ENCODE data around the gene TTF1. TPM values are rescaled to one million over a fixed set of nuclear protein-coding genes. Genes with fewer than 3 reads are reported as not detected.

The TTF1 gene
- total RNA-seq, 1 donor: 8.3 TPM

DNA sequence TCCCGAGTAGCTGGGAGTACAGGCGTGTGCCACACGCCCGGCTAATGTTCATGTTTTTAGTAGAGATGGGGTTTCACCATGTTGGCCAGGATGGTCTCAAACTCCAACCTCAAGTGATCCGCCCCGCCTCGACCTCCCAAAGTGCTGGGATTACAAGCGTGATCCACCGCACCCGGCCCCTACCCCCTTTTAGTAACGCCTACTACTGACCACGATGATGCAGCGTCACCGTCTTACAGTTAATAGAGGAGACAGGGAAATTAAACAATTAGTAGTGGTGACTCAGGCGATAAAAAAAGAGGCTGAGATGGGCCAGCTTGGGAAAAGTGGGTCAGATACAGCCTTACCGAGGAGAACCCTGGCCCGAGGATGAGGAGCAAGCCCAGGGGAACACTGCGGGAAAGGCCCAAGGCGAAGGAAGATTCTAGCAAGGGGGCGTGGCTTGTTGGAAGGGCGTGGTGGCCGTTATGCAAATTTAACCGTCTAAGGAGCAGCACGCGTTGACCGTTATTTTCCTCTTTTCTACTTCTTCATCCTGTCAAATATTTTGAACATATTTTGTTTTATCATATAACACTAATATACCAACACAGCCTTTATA is 50.2 kb downstream of the TTF1 start:
- H3K36me3 ChIP-seq (ENCODE audit: insufficient read depth, low read length): peaks cover 25% of the 10 kb centered on the region
- H2AFZ ChIP-seq (ENCODE audit: low read length): no peak overlapping the region
- TF ChIP-seq, protein P1, sequence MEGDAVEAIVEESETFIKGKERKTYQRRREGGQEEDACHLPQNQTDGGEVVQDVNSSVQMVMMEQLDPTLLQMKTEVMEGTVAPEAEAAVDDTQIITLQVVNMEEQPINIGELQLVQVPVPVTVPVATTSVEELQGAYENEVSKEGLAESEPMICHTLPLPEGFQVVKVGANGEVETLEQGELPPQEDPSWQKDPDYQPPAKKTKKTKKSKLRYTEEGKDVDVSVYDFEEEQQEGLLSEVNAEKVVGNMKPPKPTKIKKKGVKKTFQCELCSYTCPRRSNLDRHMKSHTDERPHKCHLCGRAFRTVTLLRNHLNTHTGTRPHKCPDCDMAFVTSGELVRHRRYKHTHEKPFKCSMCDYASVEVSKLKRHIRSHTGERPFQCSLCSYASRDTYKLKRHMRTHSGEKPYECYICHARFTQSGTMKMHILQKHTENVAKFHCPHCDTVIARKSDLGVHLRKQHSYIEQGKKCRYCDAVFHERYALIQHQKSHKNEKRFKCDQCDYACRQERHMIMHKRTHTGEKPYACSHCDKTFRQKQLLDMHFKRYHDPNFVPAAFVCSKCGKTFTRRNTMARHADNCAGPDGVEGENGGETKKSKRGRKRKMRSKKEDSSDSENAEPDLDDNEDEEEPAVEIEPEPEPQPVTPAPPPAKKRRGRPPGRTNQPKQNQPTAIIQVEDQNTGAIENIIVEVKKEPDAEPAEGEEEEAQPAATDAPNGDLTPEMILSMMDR (IDR thresholded peaks at IDR 0.05; ENCODE audit: extremely low read depth, low read depth, low read length): no peak
- H3K27me3 ChIP-seq (ENCODE audit: insufficient read depth, low read length): no peaks in the 10 kb centered on the region
- peaks cover 9% of the 10 kb centered on the region for H4K20me1 ChIP-seq (ENCODE audit: insufficient read depth, low read length)
- no peaks in the 10 kb centered on the region for H3K9me3 ChIP-seq (ENCODE audit: low read depth, low read length)
- H3K27ac ChIP-seq (ENCODE audit: low read depth, low read length): no peak overlapping the region
- H3K4me3 ChIP-seq (ENCODE audit: insufficient read depth, low read length): no peak overlapping the region
- no peak overlapping the region for H3K4me2 ChIP-seq (ENCODE audit: insufficient read depth, low read length)
- peaks cover 34% of the 10 kb centered on the region for H3K79me2 ChIP-seq (ENCODE audit: insufficient read depth, low read length)
- DNase-seq (ENCODE audit: insufficient read length, low spot score, missing footprints): no peak
- peaks cover 23% of the 10 kb centered on the region for H3K4me1 ChIP-seq (ENCODE audit: insufficient read depth, low read length)

- Histone ChIP-seq H3K4me2 (ENCODE audit: insufficient read depth, low read length) (peak within 1 kb of the TSS; percentile 95), H3K27ac (ENCODE audit: low read depth, low read length) (peak within 1 kb of the TSS; percentile 89)
- peak; percentile 100 for DNase-seq (ENCODE audit: insufficient read length, low spot score, missing footprints)
Observed at GRCh38 chr9:132354637-132355355, 51.8 kb downstream of the TTF1 start, which contains the start of gene SETX. Gene SETX, minus strand, starts transcription at chr9:132354986. Its CDS starts 5,558 bp downstream, at chr9:132349428.

GRCh38 chr9:132351404-132352045 is 55.1 kb downstream of the TTF1 start:
- no peak overlapping the region for H2AFZ ChIP-seq (ENCODE audit: low read length)
- H3K79me2 ChIP-seq (ENCODE audit: insufficient read depth, low read length): peaks cover 68% of the 10 kb centered on the region
- no peaks in the 10 kb centered on the region for H3K27me3 ChIP-seq (ENCODE audit: insufficient read depth, low read length)
- H4K20me1 ChIP-seq (ENCODE audit: insufficient read depth, low read length): peaks cover 9% of the 10 kb centered on the region
- no peaks in the 10 kb centered on the region for H3K9me3 ChIP-seq (ENCODE audit: low read depth, low read length)
- DNase-seq (ENCODE audit: insufficient read length, low spot score, missing footprints): no peak
- peak overlapping the region; percentile 14 for H3K4me3 ChIP-seq (ENCODE audit: insufficient read depth, low read length)
- H3K27ac ChIP-seq (ENCODE audit: low read depth, low read length): no peak overlapping the region
- peaks cover 66% of the 10 kb centered on the region for H3K36me3 ChIP-seq (ENCODE audit: insufficient read depth, low read length)
- TF ChIP-seq, protein P1 (IDR thresholded peaks at IDR 0.05; ENCODE audit: extremely low read depth, low read depth, low read length): no peak
- peaks cover 28% of the 10 kb centered on the region for H3K4me1 ChIP-seq (ENCODE audit: insufficient read depth, low read length)
- H3K4me2 ChIP-seq (ENCODE audit: insufficient read depth, low read length): peak overlapping the region; percentile 66

More at GRCh38 chr9:132354637-132355355, 51.8 kb downstream of the TTF1 start, which contains the start of gene SETX:
- H3K79me2 ChIP-seq (ENCODE audit: insufficient read depth, low read length): peaks cover 46% of the 10 kb centered on the region
- TF ChIP-seq, protein P1 (IDR thresholded peaks at IDR 0.05; ENCODE audit: extremely low read depth, low read depth, low read length): no peak
- H3K9me3 ChIP-seq (ENCODE audit: low read depth, low read length): no peaks in the 10 kb centered on the region
- peak within 1 kb of the TSS; percentile 94 for H3K4me3 ChIP-seq (ENCODE audit: insufficient read depth, low read length)
- H4K20me1 ChIP-seq (ENCODE audit: insufficient read depth, low read length): peaks cover 9% of the 10 kb centered on the region
- H3K36me3 ChIP-seq (ENCODE audit: insufficient read depth, low read length): peaks cover 36% of the 10 kb centered on the region
- H2AFZ ChIP-seq (ENCODE audit: low read length): peak within 1 kb of the TSS; percentile 86
- no peaks in the 10 kb centered on the region for H3K27me3 ChIP-seq (ENCODE audit: insufficient read depth, low read length)
- H3K4me1 ChIP-seq (ENCODE audit: insufficient read depth, low read length): peaks cover 28% of the 10 kb centered on the region

Data from osteoblast (primary cell).